GM19239 (cell line): Measurements from ENCODE around the gene CPNE5.

Source experiments
- DNase-seq: peaks from one replicate; pipeline ENCODE4 v3.0.0; 2011; ENCODE audit warnings: low spot score; ENCODE audit not compliant: insufficient read length
- FAIRE-seq: peaks from 2 replicates; lab custom pipeline; 2011; peaks lifted over from hg19 to GRCh38; lab: Jason Lieb, UNC

The CPNE5 gene

GRCh38 chr6:36752886-36753506 lies 86.2 kb downstream of the CPNE5 start:
- DNase-seq (peak; percentile 56), FAIRE-seq (peak; percentile 100)

GRCh38 chr6:36752187-36752885 lies 86.9 kb downstream of the CPNE5 start:
- peak; percentile 67 for FAIRE-seq

GRCh38 chr6:36751833-36752186 lies 87.4 kb downstream of the CPNE5 start:
- no peak for FAIRE-seq
- no peak for DNase-seq

More at GRCh38 chr6:36752187-36752885, 86.9 kb downstream of the CPNE5 start:
- no peak for DNase-seq

- DNase-seq (no peak), FAIRE-seq (no peak)
Observed at GRCh38 chr6:36751091-36751490, 88.2 kb downstream of the CPNE5 start.

GRCh38 chr6:36749829-36750489 lies 89.3 kb downstream of the CPNE5 start:
- DNase-seq (no peak), FAIRE-seq (no peak)

- FAIRE-seq (no peak), DNase-seq (no peak)
Observed at GRCh38 chr6:36746251-36746650, 93.0 kb downstream of the CPNE5 start.

GRCh38 chr6:36745836-36746235 lies 93.4 kb downstream of the CPNE5 start:
- FAIRE-seq (no peak), DNase-seq (no peak)

GRCh38 chr6:36745283-36745682 lies 94.0 kb downstream of the CPNE5 start:
- FAIRE-seq (no peak), DNase-seq (no peak)

- FAIRE-seq, result no peak
- DNase-seq, result no peak
Observed at GRCh38 chr6:36744304-36744673, 95.0 kb downstream of the CPNE5 start.

- DNase-seq, result no peak
- no peak for FAIRE-seq
Observed at GRCh38 chr6:36743538-36744303, 95.5 kb downstream of the CPNE5 start.

GRCh38 chr6:36743032-36743431 lies 96.2 kb downstream of the CPNE5 start:
- DNase-seq (no peak), FAIRE-seq (no peak)

GRCh38 chr6:36742146-36742545 lies 97.1 kb downstream of the CPNE5 start:
- DNase-seq (no peak), FAIRE-seq (no peak)

- DNase-seq, result no peak
- no peak for FAIRE-seq
Observed at GRCh38 chr6:36740818-36741179, 98.4 kb downstream of the CPNE5 start.

GRCh38 chr6:36739947-36740817 lies 99.1 kb downstream of the CPNE5 start:
- DNase-seq, result no peak

GRCh38 chr6:36738108-36738507 lies 101.1 kb downstream of the CPNE5 start:
- FAIRE-seq, result no peak
- DNase-seq, result no peak

More at GRCh38 chr6:36739947-36740817, 99.1 kb downstream of the CPNE5 start:
- no peak for FAIRE-seq

- FAIRE-seq, result no peak
Observed at GRCh38 chr6:36737043-36737785, 102.0 kb downstream of the CPNE5 start.

GRCh38 chr6:36735110-36736071 lies 103.9 kb downstream of the CPNE5 start:
- FAIRE-seq (peak; percentile 94), DNase-seq (peak; percentile 53)

More at GRCh38 chr6:36737043-36737785, 102.0 kb downstream of the CPNE5 start:
- no peak for DNase-seq

- DNase-seq, result no peak
- FAIRE-seq, result no peak
Observed at GRCh38 chr6:36734486-36735060, 104.7 kb downstream of the CPNE5 start.
